HG03565 (cell line): ENCODE measurements around the gene LGALSL.

Source experiments
- ATAC-seq: cut with Tn5 transposase; IDR thresholded peaks from one replicate; pipeline ENCODE4 v1.9.1; 2021; ENCODE audit warnings: mild to moderate bottlenecking, moderate library complexity; ENCODE audit not compliant: unreplicated experiment

Gene LGALSL

GRCh38 chr2:64470071-64470470 lies 16.1 kb downstream of the LGALSL start:
- ATAC-seq, result no peak

DNA sequence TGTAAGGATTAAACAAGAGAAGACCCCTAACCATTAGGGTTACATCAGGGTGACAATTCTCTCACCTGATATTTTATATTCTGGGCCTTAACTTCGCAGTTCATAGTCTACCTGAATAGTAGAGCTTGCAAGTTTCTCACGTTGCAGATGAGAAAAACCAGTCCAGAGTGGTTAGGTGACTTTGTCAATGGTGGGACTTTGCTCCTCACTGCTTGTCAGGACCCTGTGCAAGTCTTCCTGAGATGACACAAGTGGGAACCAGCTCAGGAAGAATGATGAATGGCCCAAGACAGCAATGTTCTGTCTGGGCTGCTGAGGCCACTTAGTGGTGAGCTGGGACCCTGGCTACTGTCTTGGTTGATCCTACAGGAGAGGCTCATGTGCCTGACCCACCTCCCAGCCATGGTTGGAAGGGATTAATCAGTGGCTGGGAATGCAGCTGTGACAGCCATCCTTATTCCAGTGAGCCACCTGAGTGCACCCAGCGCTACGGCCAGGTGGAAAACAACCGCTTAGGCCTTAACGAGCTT lies 16.9 kb downstream of the LGALSL start:
- ATAC-seq, result no peak

GRCh38 chr2:64471600-64471999 lies 17.6 kb downstream of the LGALSL start:
- ATAC-seq, result no peak

GRCh38 chr2:64472881-64473280 lies 18.9 kb downstream of the LGALSL start:
- no peak for ATAC-seq

- ATAC-seq, result peak; percentile 85
Measured at GRCh38 chr2:64474121-64474571, 20.2 kb downstream of the LGALSL start.

DNA sequence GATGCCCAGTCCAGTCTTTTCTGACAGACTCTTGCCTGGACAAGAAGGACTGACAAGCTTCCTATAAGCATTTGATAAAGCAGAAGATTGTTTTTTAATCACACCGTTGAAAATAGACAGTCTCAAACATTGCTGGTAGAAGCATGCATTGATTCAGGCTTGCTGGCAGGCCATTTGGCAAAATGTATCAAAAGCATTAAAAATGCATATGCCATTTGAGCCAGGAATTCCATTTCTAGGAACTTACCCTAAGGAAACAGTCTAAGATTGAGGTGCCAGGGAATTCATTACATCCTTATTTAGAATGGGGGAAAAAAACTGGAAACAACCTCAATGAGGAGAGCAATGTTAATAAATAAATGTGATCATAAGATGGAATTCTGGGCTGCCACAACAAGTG lies 20.7 kb downstream of the LGALSL start:
- no peak for ATAC-seq

DNA sequence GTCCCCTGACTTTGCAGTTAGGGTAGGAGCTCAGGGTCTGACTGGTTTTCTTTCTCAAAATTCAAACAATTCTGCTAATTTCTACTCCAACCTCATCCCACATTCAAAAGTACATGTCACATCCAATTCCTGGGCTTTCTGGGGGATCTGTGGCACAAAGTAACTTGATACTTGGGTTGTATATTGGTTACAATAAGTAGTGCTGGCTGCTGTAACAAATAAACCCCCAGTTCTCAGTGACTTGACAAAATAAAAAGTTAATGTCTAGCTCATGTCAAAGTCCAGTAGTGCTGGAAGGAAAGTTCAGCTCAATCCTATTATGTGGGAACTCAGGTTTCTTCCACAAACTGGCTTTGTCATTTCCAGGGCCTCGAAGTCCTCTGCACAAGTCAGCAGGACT lies 23.1 kb downstream of the LGALSL start:
- no peak for ATAC-seq

- no peak for ATAC-seq
Measured at GRCh38 chr2:64477979-64478378, 24.0 kb downstream of the LGALSL start.

DNA sequence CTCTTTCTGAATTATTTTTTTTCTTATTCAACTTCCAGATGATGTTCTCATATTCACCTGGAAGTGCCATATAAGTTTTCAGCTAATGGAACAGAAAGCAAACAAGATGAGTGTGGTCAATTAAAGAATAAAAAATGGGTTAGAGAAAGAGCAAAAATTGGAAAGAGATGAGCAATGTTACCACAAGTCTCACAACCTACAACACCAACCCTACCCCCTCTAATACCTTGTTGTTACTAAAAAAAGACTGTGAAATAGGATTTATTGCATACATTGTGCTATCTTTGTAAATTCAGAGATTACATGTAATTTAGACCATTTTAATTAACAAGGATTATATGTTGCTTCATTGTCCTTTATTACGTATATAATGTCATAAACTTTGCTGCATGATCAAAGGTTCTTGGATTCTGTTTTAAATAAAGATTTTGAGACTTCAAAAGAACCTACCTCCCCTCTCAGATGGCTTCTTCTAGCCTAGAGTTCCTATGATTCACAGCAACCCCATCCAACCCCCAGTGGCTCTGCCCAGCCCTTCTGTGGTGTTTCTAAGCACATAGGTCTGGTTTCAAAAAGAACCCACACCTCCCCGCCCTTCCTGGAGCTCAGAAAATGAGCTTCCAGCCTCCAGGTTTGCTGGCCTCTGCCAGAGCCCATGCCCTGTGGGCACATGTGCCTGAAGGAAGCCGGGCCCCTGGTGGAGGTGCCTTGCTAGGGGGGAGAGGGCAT lies 24.7 kb downstream of the LGALSL start:
- ATAC-seq, result no peak

- no peak for ATAC-seq
Measured at GRCh38 chr2:64479259-64480117, 25.5 kb downstream of the LGALSL start.

DNA sequence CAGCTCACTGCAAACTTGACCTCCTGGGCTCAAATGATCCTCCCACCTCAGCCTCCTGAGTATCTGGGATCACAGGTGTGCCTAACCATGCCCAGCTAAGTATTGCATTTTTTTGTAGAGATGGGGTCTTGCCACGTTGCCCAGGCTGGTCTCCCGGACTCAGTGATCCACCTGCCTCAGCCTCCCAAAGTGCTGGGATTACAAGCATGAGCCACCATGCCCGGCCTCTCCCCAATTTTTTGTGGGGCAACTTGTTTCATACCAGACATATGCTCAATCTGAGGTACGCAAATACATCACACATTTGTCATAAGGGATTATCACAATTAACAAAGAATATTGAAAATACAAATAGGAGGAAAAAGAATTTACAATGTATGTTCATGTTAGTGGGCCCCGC lies 27.7 kb downstream of the LGALSL start:
- ATAC-seq, result no peak

GRCh38 chr2:64482243-64482642 lies 28.3 kb downstream of the LGALSL start:
- ATAC-seq, result no peak

DNA sequence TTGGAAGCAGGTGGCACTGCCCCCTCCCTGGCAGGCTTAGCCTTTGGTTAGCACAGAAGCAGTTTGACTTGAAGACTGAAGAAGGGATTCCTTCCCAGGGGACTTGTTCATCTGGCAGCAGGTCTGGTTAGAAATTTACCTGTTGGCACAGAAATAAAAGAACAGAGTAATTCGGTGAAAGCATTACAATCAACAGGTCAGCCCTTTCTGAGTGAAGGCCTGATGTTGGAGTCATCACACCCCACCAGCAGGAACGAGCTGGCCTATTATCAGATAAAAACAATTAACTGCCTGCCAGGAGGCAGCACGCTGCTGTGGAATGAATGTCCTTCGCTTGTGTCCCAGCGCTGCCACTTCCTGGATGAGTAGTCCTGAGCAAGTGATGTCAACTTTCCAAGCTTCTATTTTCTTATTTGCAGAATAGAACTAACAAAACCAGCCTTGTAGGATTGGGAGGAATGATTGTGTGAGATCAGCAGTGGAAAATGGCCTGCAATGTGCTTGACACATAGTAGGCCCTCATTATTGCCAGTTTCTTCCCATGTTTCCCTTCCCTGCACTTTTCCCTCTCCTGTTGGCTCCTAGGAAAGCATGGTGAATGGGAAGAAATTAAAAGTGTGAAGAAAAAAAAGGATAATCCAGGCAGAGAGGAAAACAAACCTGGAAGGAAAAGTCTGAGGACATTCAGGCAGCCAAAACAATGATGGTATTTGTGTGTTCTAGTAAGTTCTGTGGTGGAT lies 29.0 kb downstream of the LGALSL start:
- no peak for ATAC-seq

DNA sequence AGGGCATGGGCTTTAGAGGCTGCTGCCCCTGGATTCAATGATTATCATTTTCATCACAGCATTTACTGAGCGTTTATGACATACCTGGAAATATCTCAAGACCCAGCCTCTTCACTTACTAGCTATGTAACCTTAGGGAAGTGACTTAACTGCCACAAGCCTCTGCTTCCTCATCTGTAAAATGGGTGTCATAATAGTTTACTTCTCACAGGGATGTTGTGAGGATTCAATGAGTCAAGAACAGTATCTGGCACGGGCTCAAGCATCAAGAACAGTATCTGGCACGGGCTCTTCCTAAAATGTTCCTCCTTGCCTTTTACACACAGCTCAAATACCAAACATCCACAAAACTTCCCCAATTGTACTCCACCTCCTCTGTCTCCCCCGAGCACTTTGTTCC lies 31.4 kb downstream of the LGALSL start:
- no peak for ATAC-seq

DNA sequence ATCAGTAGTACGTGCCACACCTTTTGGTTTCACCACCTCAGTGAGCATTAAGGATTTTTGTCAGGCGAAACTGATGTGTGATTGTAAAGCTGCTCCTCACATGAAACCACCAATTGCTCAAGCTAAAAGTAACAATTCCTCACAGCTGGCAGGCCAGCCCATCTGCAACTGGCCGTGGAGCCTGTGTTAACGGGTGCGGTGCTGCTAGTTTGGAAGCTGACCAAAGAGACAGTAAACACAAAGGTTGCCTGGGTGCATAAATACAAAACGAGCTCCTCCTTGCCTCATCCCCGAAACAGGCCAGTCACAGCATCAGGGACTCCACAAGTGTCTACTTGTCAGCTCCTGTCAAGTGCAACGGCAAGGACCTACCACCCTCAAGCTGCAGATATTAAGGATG lies 32.0 kb downstream of the LGALSL start:
- no peak for ATAC-seq

DNA sequence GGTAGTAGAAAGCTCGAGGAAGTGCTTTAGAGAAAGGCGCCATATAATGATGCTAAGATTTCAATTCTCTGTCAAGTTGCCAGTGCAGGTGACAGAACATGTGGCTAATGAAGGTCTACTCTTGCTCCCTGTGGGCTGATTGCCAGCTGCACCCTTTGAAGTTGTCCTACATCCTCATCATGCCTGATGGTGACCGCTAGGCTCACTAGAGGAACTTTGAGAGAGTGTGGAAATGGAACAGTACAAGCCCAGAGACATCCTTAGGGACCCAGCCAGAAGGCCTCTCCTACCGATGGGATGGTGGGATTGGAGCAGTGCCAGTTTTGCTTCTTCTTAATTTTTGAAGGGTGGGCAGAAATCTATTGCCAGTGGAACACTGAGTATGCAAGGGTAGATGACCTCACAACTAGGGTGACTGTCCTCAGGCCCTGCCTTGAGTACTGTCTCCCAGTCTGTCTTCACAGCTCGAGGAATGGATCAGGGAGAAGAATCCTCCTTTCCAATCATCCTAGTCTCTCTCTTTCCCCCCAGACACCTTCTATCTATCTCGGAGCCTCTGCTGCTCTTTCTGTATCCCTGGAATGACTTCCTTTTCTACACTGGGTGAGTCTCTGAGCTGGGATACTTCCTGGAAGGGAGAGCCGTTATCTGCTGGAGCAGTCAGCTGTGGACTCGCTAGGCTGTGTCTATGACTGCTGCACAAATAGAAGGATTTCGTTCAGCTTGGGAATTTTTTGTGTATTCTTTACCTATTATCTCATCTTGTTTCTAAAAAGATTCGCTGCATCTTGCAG lies 33.5 kb downstream of the LGALSL start:
- ATAC-seq, result no peak

DNA sequence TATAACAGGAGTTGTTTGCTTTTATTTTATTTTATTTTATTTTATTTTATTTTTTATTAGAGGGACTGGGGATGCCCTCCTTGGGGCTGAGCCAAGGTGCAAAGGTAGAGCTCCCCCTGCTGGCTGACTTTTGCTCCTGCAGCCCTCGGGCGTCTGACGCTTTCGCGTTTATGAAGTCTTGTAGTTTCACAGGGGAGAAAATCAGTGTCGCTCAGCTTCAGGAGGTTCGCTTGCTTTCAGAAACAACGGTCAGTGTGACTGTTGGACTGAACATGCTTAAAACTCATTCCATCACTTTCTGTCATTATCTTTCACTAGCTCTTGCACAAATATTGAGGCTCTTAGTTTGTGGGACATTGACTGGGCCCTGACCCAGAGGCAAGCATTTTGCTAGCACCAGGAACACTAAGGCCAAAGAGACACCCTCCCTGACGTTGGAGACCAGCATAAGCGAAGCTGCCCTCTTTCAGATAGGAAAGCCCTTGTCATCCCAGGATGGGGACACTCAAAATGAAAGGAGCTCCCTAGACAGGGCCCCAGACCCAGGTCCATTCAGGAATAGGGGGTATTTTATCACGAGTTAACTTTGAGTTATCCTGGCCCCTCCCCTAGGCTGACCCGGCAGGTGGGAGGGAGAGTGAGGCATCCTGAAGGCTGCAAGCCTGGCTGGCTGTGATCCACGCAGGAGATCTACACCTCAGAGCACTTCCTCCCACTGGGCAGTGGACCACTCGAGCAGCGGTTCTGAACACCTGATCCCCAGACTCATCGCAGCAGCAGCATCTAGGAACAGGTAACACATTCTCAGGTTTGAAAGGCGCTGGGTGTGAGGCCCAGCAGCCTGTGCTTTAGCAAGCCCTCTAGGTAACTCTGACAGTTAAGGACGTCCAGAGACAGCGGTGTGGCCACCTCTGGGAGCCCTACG lies 34.4 kb downstream of the LGALSL start:
- ATAC-seq, result no peak

- ATAC-seq, result no peak
Measured at GRCh38 chr2:64489081-64489751, 35.3 kb downstream of the LGALSL start.

- no peak for ATAC-seq
Measured at GRCh38 chr2:64491426-64491825, 37.5 kb downstream of the LGALSL start.
